ENCODE measurements around the gene MTURN. TPM values are rescaled to one million over a fixed set of nuclear protein-coding genes. Genes with fewer than 3 reads are reported as not detected.

MTURN gene
- polyA plus RNA-seq, 1 donor from 2014 or later, result 75.5 TPM

DNA sequence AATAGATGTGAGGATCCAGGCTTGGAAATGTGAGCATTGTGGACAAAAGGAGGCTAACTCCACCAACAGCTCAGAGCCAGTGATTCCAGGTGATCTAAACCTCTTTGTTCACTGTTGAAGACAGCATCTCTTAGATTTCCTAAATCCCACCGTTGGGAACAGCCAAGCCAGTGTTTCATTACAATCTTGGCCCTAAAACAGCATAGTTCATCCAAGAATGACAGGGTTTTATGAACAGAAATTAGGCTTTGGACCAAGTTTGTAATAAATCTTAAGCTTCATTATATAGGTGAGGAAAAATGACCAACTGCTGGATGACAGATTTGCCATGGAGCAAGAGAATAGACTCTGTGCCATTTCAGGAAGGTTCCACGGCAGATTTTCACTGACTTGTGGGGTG, 65.8 kb downstream of the MTURN start:
- H3K4me2 ChIP-seq (ENCODE audit: low read length), result no peak overlapping the region
- H3K79me2 ChIP-seq (replicated peaks; ENCODE audit: insufficient read depth, low read length), result no peaks in the 10 kb centered on the region
- TF ChIP-seq EP300 (conservative IDR thresholded peaks at IDR 0.05; ENCODE audit: poor library complexity, severe bottlenecking) (no peak), POLR2AphosphoS5 (IDR thresholded peaks at IDR 0.05) (no peak), TAF1 (IDR thresholded peaks at IDR 0.05; ENCODE audit: low read depth) (no peak), MXI1 (conservative IDR thresholded peaks at IDR 0.05; ENCODE audit: poor library complexity, severe bottlenecking) (no peak), SMC3 (conservative IDR thresholded peaks at IDR 0.05; ENCODE audit: poor library complexity) (no peak), EZH2 (IDR thresholded peaks at IDR 0.05; ENCODE audit: borderline replicate concordance, insufficient read depth, low read length, poor library complexity, severe bottlenecking) (no peak), RAD21 (conservative IDR thresholded peaks at IDR 0.05) (no peak)
- TF ChIP-seq, protein P1, sequence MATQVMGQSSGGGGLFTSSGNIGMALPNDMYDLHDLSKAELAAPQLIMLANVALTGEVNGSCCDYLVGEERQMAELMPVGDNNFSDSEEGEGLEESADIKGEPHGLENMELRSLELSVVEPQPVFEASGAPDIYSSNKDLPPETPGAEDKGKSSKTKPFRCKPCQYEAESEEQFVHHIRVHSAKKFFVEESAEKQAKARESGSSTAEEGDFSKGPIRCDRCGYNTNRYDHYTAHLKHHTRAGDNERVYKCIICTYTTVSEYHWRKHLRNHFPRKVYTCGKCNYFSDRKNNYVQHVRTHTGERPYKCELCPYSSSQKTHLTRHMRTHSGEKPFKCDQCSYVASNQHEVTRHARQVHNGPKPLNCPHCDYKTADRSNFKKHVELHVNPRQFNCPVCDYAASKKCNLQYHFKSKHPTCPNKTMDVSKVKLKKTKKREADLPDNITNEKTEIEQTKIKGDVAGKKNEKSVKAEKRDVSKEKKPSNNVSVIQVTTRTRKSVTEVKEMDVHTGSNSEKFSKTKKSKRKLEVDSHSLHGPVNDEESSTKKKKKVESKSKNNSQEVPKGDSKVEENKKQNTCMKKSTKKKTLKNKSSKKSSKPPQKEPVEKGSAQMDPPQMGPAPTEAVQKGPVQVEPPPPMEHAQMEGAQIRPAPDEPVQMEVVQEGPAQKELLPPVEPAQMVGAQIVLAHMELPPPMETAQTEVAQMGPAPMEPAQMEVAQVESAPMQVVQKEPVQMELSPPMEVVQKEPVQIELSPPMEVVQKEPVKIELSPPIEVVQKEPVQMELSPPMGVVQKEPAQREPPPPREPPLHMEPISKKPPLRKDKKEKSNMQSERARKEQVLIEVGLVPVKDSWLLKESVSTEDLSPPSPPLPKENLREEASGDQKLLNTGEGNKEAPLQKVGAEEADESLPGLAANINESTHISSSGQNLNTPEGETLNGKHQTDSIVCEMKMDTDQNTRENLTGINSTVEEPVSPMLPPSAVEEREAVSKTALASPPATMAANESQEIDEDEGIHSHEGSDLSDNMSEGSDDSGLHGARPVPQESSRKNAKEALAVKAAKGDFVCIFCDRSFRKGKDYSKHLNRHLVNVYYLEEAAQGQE (IDR thresholded peaks at IDR 0.05; ENCODE audit: borderline replicate concordance), result no peak
- TF ChIP-seq, protein P2, sequence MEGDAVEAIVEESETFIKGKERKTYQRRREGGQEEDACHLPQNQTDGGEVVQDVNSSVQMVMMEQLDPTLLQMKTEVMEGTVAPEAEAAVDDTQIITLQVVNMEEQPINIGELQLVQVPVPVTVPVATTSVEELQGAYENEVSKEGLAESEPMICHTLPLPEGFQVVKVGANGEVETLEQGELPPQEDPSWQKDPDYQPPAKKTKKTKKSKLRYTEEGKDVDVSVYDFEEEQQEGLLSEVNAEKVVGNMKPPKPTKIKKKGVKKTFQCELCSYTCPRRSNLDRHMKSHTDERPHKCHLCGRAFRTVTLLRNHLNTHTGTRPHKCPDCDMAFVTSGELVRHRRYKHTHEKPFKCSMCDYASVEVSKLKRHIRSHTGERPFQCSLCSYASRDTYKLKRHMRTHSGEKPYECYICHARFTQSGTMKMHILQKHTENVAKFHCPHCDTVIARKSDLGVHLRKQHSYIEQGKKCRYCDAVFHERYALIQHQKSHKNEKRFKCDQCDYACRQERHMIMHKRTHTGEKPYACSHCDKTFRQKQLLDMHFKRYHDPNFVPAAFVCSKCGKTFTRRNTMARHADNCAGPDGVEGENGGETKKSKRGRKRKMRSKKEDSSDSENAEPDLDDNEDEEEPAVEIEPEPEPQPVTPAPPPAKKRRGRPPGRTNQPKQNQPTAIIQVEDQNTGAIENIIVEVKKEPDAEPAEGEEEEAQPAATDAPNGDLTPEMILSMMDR (IDR thresholded peaks at IDR 0.05; ENCODE audit: poor library complexity, severe bottlenecking), result no peak
- H3K36me3 ChIP-seq (ENCODE audit: insufficient read depth, low read length), result no peaks in the 10 kb centered on the region
- H3K4me3 ChIP-seq (ENCODE audit: low read length), result no peak overlapping the region
- no peaks in the 10 kb centered on the region for H3F3A ChIP-seq (ENCODE audit: insufficient read depth, low read length, poor library complexity, severe bottlenecking)
- H3K27me3 ChIP-seq (ENCODE audit: insufficient read depth, low read depth, low read length), result no peaks in the 10 kb centered on the region
- H2AFZ ChIP-seq (ENCODE audit: low read depth, low read length), result no peak overlapping the region
- H3K9me3 ChIP-seq (ENCODE audit: low read length), result peaks cover 2% of the 10 kb centered on the region
- no peaks in the 10 kb centered on the region for H4K20me1 ChIP-seq (ENCODE audit: insufficient read depth)
- H3K27ac ChIP-seq (ENCODE audit: low read length), result no peak overlapping the region
- no peaks in the 10 kb centered on the region for H3K9me2 ChIP-seq (ENCODE audit: insufficient read depth, low read length)
- no peak overlapping the region for H3K9ac ChIP-seq (ENCODE audit: low read length)

DNA sequence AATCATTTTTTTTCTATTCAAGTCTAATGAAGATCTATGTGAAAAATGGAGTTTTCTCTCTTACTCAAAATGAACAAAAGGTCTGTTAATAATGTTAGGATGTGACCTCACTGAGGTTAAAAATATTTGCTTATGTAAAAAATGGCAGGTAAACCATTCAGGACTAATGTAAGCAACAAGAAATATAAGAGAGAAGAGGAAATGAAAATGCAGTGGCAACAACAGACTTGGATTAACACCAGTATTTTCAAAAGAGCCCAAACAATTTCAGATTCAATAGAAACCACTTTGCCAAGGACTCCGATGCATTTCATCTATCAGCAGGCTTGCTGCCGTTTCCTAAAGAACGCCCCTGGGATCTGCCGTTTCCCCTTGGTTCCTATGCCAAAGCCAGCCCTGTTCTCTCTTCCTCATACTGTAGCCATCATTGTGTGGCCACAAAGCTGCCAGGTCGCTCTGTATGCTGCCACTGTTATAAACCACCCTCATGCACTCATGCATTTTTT, 66.4 kb downstream of the MTURN start:
- Histone ChIP-seq H3K9me2 (ENCODE audit: insufficient read depth, low read length) (no peaks in the 10 kb centered on the region), H3K79me2 (replicated peaks; ENCODE audit: insufficient read depth, low read length) (no peaks in the 10 kb centered on the region), H3F3A (ENCODE audit: insufficient read depth, low read length, poor library complexity, severe bottlenecking) (no peaks in the 10 kb centered on the region), H3K36me3 (ENCODE audit: insufficient read depth, low read length) (no peaks in the 10 kb centered on the region), H3K27me3 (ENCODE audit: insufficient read depth, low read depth, low read length) (no peaks in the 10 kb centered on the region), H2AFZ (ENCODE audit: low read depth, low read length) (no peak overlapping the region), H3K4me2 (ENCODE audit: low read length) (no peak overlapping the region), H4K20me1 (ENCODE audit: insufficient read depth) (no peaks in the 10 kb centered on the region), H3K27ac (ENCODE audit: low read length) (no peak overlapping the region), H3K9me3 (ENCODE audit: low read length) (no peaks in the 10 kb centered on the region), H3K9ac (ENCODE audit: low read length) (no peak overlapping the region), H3K4me3 (ENCODE audit: low read length) (no peak overlapping the region)
- TF ChIP-seq, protein P1 (IDR thresholded peaks at IDR 0.05; ENCODE audit: borderline replicate concordance), result no peak
- TF ChIP-seq, protein P2 (IDR thresholded peaks at IDR 0.05; ENCODE audit: poor library complexity, severe bottlenecking), result no peak
- no peak for TF ChIP-seq SMC3 (conservative IDR thresholded peaks at IDR 0.05; ENCODE audit: poor library complexity)
- TF ChIP-seq TAF1 (IDR thresholded peaks at IDR 0.05; ENCODE audit: low read depth), result no peak
- no peak for TF ChIP-seq EP300 (conservative IDR thresholded peaks at IDR 0.05; ENCODE audit: poor library complexity, severe bottlenecking)
- TF ChIP-seq RAD21 (conservative IDR thresholded peaks at IDR 0.05), result no peak
- TF ChIP-seq EZH2 (IDR thresholded peaks at IDR 0.05; ENCODE audit: borderline replicate concordance, insufficient read depth, low read length, poor library complexity, severe bottlenecking), result no peak
- no peak for TF ChIP-seq MXI1 (conservative IDR thresholded peaks at IDR 0.05; ENCODE audit: poor library complexity, severe bottlenecking)
- no peak for TF ChIP-seq POLR2AphosphoS5 (IDR thresholded peaks at IDR 0.05)
